Right ventricle myocardium inferior (tissue), 1 donor: Measurements from ENCODE around the gene ADIRF. TPM values are rescaled to one million over a fixed set of nuclear protein-coding genes. Genes with fewer than 3 reads are reported as not detected.
"Not testable (repeated sequence)": the region's sequence is repeated elsewhere in the genome, so short reads cannot be mapped to it uniquely, and the experiment has no call there.

Experiments used
- ATAC-seq: fragments of 200-7000 bp; cut with Tn5 transposase; one replicate; pipeline ENCODE4 v1.9.1; 2020; ENCODE audit warnings: mild to moderate bottlenecking, moderate library complexity
- DNase-seq: peaks from one replicate; pipeline ENCODE4 v3.0.0; 2021; ENCODE audit errors: missing footprints
- intact Hi-C: fragments of 100-400 bp; cut with DNase I; formaldehyde crosslinking; loops from one replicate; pipeline ENCODE4 v1.11.0; 2022
- total RNA-seq: library from RNA; stranded (reverse); fragmentation: NEBNext Ultra II Directional; extraction: Animal tissue kit (Norgen Biotek cat#: 25700); gene quantifications from one replicate; pipeline ENCODE4 v1.2.1, GENCODE V29; 2021
- donor health status: DM: no; HTN: yes; CAD: no; lungs with severe emphysema.

The ADIRF gene
- total RNA-seq, 1 donor from 2014 or later = 54.6 TPM

DNA sequence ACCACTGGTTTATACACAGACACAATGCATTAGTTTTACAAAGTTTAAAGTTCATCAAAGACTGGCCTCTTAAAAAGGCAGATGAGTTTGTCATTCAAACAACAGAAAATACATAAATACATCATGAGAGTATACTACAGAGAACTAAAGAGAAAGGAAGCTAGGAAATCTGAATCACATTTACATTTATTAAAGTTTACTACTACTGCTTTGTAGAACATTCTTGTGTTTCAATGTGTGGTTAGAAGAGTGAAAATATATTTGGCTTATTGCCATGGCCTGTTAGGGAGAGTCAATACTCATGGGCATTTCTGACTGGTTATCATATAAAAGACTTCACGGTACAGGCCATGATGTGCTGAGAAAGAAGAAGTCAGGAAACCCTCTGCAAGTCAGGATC lies 38.8 kb downstream of the ADIRF start:
- ATAC-seq, intact Hi-C loops, DNase-seq: not testable (repeated sequence)

DNA sequence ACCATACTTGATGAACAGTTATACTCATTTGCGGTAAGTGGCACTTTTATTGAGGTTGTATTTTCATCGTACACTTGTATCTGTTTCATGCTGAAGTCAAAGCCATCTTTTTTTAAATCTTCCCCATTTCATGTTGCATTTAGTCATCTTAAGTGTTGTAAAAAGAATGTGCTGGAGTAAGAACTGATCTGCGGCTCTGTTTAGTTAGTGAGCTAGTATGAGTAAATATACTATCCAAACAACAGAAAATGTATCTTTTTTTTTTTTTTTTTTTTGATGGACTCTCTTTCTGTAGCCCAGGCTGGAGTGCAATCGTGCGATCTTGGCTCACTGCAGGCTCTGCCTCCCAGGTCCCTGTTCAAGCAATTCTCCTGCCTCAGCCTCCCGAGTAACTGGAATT lies 39.4 kb downstream of the ADIRF start:
- intact Hi-C loops, DNase-seq, ATAC-seq: not testable (repeated sequence)

DNA sequence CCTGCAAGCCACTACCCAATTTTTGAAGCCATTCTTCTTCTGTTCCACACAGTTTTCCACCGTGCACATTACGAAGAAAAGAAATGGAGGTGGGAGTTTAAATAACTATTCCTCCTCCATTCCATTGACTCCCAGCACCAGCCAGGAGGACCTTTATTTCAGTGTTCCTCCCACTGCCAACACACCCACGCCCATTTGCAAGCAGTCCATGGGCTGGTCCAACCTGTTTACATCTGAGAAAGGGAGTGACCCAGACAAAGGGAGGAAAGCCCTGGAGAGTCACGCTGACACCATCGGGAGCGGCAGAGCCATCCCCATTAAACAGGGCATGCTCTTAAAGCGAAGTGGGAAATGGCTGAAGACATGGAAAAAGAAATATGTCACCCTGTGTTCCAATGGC lies 40.0 kb downstream of the ADIRF start:
- ATAC-seq, intact Hi-C loops, DNase-seq: not testable (repeated sequence)

DNA sequence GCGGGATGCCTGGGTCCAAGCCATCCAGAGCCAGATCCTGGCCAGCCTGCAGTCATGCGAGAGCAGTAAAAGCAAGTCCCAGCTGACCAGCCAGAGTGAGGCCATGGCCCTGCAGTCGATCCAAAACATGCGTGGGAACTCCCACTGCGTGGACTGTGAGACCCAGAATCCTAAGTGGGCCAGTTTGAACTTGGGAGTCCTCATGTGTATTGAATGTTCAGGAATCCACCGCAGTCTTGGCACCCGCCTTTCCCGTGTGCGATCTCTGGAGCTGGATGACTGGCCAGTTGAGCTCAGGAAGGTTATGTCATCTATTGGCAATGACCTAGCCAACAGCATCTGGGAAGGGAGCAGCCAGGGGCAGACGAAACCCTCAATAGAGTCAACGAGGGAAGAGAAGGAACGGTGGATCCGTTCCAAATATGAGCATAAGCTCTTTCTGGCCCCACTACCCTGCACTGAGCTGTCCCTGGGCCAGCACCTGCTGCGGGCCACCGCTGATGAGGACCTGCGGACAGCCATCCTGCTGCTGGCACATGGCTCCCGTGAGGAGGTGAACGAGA lies 40.9 kb downstream of the ADIRF start:
- intact Hi-C loops, ATAC-seq, DNase-seq: not testable (repeated sequence)

DNA sequence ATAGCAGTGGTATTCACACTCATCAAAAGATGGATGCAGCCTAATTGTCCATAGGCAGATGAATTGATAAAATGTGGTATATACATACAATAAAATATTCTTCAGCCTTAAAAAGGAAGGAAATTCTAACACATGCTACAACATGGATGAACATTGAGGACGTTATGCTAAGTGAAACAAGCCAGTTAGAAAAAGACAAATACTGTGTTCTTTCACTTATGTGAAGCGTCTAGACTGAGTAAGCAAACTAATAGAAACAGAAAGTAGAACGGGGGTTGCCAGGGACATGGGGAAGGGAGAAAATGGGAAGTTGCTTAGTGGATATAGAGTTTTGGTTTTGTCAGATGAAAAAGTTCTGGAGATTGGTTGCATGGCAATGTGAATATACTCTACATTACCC lies 45.2 kb downstream of the ADIRF start:
- DNase-seq, ATAC-seq, intact Hi-C loops: not testable (repeated sequence)

DNA sequence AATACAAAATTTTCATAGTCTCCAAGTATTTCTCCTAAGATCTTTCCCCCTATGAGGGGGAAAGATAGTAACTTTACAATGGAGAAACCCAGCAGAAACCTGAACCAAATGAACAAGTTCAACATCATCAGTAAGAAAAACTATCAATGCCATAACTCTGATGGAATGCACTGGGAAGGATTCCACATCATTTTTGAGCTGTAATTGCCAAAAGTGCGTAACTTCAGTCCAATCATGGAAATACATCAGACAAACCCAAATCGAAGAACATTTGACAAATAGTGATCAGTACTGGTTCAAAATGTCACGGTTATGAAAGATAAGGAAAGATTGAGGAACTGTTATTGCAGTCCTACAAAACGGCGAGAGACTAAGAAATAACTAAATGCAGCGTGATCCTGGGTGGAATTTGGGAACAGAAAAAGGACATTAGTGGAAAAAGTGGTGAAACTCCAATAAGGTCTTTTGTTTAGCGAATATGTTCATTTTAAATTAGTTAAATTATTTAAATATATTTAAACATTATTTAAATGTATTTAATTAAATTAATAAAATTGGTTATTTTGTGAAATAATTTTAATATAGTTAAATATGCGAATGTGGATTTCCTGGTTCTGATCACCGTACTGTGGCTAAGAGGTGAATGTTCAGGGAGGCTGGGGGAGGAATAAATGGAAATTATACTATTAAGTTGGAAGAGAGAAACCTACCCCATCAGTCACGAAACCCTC lies 46.9 kb downstream of the ADIRF start:
- DNase-seq, ATAC-seq, intact Hi-C loops: not testable (repeated sequence)

DNA sequence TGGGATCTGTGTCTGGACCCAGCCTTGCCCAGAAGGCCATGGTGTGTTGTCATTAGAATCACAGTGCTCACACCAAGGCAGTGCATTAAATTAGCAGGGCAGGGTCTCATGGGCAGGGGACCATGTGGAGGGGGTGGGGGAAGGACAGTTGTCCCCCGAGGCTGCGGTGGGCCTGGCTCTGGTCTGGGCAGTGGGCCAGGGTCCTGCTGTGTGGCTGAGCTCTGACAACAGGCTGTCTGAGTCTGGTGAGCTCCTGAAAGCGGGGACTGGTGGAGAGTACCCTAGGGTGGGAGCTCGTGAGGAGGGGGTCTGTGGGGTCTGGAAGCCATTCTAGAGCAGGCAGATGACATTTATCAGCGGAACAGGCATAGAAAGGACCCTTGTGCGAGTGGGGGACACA lies 49.8 kb downstream of the ADIRF start:
- intact Hi-C loops, DNase-seq, ATAC-seq: not testable (repeated sequence)

DNA sequence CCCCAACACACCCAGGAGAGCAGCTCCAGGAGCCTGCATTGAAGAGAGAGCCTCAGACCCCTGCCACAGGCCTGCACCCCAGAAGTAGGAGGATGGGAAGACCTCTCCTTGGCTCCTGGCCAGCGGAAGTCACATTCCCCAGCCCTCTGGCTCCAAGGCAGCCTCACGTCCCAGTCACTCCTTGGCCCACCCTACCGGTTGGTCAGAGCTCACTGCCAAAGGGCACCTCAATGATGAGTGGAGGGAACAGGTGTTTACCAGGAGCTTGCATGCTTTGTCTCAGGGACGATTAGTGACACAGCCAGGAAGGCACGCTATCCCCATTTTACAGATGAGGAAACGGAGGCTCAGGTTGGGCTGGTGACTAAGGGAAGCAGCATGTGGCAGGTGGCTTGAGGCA lies 50.8 kb downstream of the ADIRF start:
- DNase-seq, intact Hi-C loops, ATAC-seq: not testable (repeated sequence)

DNA sequence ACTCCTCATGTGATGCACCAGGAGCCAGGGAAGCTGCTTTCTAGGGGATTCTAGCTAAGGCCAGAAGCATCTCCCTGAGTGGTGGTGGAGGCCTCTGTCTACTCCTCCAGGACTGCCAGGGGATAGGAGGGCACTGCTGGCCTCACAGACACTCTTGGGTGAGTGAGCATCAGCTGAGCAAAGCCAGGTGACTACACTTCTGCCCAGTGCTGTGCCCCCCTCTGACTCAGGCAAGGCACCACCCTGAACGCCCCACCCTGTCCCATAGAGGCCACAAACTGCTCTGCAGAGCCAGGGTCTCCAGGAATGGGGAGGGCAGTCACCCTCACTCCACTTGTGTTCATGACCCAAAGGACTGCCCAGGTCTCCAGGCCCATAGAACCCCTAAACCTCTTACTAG lies 51.2 kb downstream of the ADIRF start:
- ATAC-seq, DNase-seq, intact Hi-C loops: not testable (repeated sequence)

DNA sequence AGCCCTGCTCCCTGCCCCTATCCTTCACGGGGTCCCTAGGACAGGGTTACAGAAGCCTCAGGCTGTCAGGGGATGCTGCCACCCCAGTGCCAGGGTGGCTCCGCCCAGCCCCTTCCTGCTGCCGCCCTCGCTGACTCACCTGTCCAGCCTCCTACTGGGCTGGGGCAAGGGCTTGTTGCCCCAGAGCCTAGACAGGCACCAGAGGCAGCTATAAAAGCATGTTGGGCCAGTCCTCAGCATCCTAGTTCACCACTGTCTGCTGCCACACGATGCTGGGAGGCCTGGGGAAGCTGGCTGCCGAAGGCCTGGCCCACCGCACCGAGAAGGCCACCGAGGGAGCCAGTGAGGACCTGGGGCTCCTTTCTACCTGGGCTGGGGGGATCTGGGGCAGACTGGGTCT lies 51.8 kb downstream of the ADIRF start, which contains the start of gene FAM25A:
FAM25A (plus strand) TSS at position 239 of the 400 bp plus-strand sequence; CDS start at position 270, 31 bp downstream.
- DNase-seq, ATAC-seq, intact Hi-C loops: not testable (repeated sequence)

Other genes with a start within 250 kb of the ADIRF start
- gene BMPR1A, start 211.9 kb upstream of the ADIRF start, total RNA-seq = 53.2 TPM
- 35.8 TPM for gene MMRN2, start 10.9 kb upstream of the ADIRF start, total RNA-seq
- gene SNCG, start 9.9 kb upstream of the ADIRF start, total RNA-seq = 24.7 TPM
- gene FAM25A, start 51.8 kb downstream of the ADIRF start, total RNA-seq = not detected
- 104 TPM for gene GLUD1, start 126.4 kb downstream of the ADIRF start, total RNA-seq
- 13.5 TPM for gene SHLD2, start 126.7 kb downstream of the ADIRF start, total RNA-seq